COLO668 (cell line): ENCODE data around the gene TWNK.

Source experiments
- DNase-seq: peaks from one replicate; lab custom pipeline; 2025; ENCODE audit not compliant: unreplicated experiment; lab: John Stamatoyannopoulos, UW

The TWNK gene

DNA sequence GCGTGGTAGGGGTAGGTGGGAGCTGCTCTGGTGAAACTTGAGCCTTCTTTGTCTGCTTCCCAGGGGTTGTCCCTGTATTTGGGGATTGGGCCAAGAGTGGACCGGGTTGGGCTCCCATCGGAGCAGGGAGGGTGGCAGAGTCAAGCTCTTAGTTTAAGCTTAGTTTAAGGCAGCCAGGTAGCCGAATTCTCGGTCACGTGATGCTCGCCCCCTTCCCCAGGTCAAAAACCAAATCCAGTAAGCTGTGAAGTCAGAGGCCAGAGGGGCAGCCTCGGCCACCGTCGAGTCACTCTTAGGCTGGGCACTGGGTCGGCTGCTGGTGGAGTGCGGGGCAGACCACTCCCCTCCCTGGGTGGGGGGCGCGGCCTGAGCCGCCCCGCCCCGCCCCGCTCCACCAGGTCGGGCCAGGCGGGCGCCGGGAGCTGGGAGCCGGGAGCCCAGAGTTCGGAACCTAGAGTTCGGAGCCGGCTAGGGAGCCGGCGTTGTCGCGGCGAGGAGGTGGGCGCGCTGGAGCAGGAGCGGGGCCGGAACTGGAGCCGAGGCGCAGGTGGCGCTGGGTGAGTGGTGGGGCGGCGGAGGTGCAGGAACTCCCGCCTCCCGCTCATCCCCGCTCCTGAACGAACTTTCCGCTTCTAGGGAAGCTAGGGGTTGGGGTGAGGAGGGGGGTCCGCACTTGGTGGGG lies 9.5 kb downstream of the TWNK start:
- peak; percentile 45 for DNase-seq

DNA sequence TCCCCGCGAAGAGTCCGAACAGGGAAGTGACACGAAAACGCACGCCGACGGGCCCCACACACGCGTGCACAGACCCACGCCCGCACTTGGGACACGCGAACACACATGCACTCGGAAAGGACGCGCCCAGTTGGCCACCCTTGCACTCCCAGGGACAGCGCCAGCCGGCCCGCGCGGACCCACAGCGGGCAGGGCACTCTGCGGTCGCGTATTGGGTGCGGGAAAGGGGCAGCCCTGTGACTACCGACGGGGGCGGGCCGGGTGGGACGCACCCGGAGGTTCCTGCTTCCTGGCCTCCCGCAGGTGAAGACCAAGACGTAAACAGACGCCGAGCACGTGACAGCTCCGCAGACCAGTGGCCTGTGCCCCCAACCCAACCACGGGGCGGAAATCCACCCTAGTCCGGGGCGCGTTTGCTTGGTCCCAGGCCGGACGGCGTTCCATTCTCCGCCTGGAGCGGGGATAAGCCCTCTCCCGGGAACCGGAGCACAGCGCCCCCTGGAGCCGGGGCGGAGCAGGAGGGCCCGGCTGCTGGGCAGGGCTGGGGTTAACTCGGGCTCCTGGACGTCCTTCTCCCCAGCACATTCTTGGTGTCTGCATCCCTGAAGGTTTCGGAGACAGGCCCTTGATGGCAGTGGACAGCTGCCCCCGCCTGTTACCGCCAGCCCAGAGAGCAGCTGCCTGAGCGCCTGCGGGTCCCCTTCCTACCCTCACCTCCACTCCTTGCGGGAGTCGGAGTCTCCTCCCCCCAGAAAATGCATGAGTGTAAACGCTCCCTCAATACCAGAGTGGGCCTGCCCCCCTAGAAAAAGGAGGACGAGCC lies 10.2 kb downstream of the TWNK start:
- peak; percentile 80 for DNase-seq

DNA sequence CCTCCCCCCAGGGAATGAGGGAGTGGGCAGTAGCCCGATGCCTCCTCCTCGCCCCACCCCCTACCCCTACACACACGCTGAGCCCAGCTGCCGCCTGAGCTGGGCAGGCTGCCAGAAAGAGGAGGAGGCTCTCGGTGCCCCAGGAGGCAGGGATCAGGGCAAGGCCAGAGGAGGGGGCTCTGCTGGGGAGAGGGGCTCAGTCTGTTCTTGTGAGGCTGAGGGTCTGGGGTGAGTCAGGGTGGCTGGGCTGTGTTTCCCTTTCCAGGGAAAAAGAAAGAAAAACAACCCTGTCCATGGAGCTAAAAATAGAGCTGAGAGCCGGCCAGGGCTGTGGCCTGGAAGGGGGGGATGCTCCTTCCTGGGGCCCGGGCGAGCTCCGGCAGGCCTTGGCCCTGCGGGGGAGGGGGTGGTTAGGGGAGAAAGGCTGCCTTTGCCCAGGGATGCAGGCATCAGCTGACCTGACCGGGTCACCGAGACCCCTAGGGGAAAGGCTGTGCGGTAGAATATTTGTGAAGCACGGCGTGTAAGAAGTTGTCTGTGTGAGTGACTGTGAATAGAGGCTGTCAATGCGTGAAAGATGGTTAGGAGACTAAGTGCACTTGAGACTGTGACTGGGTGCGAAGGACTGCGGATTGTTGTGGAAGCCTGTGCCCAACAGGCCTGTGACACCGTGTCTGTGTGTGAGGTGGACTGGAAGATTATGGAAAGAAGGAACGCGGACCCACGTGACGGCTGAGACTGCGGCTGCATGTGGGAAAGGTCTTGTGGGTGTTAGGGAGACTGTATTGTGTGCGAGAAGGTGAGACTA lies 11.0 kb downstream of the TWNK start:
- DNase-seq: peak; percentile 90

DNA sequence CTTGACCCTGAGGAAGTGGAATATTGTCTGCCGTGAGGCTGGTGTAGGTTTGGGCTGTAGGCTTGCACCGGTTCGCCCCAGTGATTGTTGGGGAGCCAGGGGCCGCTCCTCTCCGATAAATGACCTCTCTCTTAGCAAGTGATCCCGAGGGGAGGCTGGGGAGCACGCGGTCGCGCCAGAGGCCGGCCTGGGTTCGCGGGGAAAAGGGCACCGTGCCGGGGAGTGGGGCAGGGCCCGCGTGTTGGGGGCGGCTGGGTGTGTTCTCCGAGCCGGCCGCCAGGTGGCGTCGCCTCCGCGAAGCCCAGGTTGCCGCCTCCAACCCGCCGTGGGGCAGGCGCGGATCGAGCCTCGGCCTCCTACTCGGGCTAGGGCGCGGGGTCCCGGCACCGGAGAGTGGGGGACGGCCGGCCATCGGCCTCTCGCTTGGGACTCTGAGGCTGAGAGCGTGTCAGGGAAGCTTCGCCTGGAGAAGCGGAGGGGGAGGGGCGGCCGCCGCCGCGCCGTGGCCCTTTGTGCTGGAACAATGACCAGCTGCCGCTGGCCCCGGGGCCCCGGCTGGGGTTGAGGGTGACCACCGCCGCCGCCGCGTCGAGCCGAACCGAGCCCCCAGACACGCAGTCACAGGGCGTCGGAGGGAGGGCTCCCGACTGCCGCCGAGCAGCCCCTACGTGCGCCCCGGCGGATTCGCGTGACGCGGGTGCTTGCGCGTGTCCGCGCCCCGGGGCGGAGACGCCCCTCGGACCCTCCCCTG lies 11.8 kb downstream of the TWNK start:
- DNase-seq: peak; percentile 74

DNA sequence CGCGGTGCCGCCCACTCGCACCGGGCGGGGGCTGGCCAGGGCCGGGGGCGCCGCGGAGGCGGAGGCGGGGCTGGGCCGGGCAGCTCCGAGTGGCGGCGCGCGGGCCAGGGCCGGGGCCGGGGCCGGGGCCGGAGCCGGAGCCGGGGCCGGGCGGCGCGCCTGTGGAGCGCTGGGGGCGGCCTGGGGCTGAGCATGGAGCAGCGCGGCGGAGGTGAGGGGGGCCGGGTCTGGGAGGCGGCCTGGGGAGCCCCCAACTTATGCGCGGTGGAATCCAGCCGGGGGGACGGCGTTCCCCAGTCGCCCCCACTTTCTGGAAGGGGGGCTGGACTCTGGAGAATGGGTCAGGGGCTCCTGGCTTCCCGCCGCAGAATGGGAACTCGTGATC lies 12.4 kb downstream of the TWNK start, which contains the start of gene LZTS2:
Gene LZTS2, plus strand, starts transcription at position 67 of the 385 bp plus-strand sequence. CDS start 2,731 bp downstream, outside the sequence.
- no peak for DNase-seq

DNA sequence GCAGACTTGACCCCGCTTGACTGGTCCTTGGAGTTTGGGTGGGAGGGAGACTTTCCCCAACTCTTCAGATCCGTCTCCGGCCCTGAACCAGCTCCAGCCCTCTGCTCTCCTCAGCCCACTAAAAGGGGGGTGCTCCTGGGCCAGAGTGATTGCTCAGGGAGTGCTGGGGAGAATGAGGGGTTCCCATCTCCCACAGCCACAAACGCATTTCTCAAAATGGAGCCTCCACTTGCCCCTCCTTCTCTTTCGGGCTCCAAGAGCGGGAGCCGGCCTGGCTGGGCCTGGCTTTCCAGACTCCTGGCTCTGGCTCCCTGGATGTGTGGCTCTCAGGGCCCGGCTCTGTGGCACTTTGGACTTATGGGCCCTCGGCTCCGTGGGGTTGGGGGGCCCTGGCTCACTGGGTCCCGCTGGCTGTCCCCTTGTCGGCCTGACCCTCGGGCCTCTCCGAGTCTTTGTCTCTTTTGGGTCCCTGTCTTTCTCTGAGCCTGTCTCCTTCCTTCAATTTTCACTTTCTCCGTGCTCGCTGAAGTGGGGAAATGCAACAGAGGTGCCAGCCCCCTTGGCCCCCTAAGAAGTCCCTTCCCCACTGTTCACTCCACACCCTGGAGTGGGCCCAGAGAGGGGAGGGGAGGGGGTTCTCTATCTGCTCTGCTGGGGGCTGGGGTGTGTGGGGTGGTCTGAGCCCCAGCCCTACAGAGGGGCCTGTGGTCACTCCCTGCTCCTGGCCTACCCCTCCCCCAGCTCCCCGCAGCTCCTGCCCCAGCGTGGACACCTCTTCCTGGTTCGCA lies 13.0 kb downstream of the TWNK start:
- DNase-seq: no peak

DNA sequence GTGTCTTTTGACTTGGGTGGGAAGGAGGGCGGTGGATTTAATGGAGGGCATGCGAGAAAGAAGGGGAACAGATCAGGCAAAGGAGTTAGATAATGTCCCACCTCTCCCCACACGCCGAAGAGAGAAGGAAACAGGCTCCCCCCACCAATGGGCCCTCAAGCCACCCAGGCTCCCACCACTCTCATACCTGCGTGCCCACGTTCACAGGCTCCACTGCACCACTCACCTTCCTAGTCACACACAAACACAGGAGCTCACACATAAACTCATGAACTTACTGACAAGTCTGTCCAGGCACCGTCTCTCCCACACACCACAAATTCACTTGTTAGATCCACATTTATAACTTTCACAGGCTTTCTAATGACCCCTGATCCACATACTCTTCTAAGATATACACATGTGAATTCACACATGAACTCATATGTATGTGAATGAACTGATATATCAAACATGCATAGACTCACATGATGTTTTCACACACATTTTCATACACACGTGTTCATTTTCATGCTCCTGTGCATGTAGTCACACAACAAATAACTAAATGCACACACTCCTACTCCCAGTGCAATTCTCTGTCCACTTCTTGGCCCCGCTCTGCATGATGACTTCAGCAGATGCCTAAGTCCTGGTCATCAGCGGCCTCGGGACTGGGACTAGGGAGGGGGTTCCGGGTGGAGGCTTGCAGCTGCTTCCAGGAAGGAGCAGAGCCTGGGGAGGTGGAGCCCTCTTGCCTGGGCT lies 13.7 kb downstream of the TWNK start:
- DNase-seq: peak; percentile 1

DNA sequence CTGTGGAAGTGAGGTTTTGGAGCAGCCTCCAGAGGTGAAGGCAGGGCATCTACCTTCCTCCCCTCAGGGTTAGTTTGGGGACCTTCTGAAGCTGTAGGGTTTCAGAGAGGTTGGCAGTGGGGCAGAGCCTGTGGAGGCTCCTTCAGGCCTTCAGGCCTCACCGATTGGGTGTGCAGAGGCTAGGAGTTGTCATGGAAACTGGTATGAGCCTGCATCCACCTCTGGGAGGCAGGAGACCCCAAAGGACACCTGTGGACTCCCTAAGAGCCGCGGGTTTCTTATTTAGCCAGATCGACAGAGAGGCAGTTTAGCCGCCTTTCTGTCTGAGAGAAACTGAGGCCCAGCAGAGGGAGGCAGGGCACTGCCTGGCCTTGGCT lies 14.3 kb downstream of the TWNK start:
- DNase-seq: no peak

DNA sequence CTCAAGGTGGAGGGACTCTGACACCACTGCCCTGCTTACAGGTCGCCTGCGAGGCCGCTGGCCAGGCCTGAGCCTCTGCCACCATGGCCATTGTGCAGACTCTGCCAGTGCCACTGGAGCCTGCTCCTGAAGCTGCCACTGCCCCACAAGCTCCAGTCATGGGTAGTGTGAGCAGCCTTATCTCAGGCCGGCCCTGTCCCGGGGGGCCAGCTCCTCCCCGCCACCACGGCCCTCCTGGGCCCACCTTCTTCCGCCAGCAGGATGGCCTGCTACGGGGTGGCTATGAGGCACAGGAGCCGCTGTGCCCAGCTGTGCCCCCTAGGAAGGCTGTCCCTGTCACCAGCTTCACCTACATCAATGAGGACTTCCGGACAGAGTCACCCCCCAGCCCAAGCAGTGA lies 15.1 kb downstream of the TWNK start:
- DNase-seq: no peak

DNA sequence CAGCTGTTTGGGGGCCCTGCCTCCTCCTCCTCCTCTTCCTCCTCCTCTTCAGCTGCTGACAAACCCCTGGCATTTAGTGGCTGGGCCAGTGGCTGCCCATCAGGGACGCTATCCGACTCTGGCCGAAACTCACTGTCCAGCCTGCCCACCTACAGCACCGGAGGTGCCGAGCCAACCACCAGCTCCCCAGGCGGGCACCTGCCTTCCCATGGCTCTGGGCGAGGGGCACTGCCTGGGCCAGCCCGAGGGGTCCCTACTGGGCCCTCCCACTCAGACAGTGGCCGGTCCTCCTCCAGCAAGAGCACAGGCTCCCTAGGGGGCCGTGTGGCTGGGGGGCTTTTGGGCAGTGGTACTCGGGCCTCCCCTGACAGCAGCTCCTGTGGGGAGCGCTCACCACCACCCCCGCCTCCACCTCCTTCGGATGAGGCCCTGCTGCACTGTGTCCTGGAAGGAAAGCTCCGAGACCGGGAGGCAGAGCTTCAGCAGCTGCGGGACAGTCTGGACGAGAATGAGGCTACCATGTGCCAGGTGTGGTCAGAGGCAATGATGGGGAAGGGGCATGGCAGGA lies 16.4 kb downstream of the TWNK start:
- no peak for DNase-seq

DNA sequence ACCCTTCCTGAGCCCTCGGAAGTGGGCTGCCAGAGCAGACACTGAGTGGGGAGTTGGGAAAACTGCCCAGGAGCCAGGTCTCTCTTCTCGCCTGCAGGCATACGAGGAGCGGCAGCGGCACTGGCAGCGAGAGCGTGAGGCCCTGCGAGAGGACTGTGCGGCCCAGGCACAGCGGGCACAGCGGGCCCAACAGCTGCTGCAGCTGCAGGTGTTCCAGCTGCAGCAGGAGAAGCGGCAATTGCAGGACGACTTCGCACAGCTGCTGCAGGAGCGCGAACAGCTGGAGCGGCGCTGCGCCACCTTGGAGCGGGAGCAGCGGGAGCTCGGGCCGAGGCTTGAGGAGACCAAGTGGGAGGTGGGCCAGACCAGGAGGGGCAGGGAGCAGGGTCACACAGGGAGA lies 18.0 kb downstream of the TWNK start:
- DNase-seq: no peak

DNA sequence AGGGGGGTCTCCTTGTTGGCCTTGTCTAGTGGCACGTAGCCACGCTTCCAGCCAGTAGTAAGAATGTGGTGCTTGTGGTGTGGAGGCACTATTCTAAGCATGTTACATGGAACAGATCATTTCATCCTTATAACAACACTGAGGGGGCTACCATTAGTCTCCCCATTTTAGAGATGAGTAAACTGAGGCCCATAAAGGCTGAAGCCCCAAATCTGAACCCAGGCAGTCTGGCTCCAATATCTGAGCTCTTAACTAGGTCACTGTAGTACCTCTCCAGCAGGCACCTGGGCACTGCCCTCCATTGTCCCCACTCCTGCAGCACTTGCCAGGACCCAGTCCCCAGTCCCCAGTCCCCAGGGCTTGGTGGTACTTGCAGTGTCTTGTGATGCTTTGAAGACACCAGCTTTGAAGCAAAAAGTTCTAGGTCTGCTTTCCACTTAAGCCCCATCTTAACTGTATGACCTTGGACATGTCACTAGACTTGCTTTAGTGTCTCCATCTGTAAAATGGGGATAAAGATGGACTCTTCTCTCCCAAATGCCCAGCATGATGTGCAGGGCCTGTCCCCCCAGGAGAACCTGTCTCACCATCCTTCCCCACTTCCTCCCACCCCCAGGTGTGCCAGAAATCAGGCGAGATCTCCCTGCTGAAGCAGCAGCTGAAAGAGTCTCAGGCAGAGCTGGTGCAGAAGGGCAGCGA lies 18.7 kb downstream of the TWNK start:
- no peak for DNase-seq

DNA sequence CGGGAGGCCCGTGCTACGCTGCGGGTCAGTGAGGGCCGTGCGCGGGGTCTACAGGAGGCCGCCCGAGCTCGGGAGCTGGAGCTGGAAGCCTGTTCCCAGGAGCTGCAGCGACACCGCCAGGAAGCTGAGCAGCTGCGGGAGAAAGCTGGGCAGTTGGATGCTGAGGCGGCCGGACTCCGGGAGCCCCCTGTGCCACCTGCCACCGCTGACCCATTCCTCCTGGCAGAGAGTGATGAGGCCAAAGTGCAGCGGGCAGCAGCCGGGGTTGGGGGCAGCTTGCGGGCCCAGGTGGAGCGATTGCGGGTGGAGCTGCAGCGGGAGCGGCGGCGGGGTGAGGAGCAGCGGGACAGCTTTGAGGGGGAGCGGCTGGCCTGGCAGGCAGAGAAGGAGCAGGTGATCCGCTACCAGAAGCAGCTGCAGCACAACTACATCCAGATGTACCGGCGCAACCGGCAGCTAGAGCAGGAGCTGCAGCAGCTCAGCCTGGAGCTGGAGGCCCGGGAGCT lies 19.3 kb downstream of the TWNK start:
- no peak for DNase-seq

DNA sequence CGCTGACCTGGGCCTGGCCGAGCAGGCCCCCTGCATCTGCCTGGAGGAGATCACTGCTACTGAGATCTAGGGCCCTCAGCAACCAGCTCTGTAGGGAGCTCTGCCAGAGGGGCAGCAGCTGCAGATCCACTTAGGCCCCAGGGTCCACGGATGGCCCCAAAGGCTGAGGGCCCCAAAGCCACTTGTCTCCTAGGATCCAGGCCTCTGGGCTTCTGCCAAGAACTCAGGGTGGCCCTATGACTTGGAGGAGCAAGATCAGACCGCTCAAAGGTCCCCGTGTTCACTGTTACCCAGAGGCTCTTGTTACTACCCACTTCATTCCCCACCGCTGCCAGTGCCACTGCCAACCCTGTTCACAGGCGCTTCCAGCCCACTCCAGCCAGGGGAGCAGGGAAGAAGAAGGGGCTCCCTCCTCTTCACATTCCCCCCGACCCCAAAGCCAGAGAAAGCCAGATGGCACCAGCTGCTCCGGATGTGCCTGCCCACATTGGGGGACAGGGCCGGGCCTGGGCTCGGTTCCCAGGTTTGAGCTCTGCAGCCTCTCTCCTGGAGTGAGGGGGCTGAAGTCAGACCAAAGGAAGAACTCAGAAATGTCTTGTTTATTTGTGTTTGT lies 19.9 kb downstream of the TWNK start:
- DNase-seq: no peak

DNA sequence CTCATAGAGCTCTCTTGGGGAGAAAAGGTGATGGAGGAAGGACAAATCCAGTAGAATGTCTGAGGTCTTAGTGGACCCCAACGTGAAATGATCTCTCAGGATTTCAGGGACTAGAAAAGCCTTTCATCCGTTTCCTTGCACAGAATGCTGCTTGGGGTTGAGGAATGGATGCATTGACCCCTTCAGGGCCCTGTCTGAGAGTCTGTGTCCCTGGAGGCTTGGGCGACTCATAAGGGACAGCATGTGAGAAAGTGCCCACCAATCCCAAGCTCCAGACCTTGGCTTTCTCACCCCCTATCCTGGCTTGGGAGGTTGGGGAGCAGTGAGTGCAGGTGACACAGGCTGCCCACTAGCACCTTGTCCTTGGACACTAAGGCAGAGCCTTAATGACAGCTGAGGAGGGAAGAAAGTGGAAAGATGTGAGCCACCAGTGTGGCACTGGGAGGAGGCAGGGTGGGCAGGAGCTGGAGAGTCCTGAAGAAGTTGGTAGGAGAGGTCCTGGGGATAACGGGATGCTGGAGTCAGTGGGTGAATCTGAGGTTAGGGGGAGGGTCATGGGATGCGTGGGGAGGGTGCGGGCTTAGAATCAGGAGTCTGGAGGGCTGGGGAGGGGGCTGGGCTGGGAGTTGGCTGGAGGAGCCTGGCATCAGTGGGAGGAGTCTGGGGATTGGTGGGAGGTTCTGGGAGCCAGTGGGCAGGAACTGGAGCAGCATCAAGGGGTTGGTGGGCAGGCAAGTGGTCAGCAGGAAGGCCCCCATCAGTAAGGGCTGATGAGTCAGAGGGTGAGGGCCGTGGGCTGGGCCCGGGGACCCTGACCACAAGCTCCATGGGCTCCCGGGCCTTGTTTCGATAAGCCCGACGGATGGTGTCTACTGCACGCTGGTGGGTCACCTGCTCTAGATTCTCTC lies 20.8 kb downstream of the TWNK start:
- DNase-seq: no peak

DNA sequence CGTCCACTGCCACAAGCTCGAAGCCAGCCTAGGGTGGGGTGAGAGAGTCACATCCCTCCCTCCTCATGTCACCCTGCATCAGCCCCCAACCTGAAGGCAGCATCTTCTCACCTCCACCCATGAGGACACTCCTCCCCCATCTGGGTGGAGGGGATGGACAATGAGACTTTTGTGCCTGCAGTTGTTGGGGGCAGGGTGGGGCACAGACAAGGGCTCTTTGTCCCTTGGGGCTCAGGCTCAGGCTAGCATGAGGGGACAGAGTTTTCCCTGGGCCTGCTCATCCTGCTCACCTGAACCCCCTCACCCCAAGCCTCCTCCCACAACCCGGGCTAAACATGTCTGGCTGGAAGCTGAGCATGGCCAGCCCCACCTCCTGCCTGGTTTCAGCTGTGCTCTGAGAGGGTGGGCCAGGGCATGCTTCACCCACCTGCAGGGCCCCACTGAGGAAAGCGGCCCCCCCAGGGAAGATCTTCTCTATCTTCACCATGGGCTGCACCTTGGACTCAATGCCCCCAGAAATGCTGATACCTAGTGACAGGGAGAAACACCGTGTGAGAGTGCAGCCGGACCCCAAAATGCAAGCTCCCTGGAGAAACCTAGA lies 21.6 kb downstream of the TWNK start:
- no peak for DNase-seq

DNA sequence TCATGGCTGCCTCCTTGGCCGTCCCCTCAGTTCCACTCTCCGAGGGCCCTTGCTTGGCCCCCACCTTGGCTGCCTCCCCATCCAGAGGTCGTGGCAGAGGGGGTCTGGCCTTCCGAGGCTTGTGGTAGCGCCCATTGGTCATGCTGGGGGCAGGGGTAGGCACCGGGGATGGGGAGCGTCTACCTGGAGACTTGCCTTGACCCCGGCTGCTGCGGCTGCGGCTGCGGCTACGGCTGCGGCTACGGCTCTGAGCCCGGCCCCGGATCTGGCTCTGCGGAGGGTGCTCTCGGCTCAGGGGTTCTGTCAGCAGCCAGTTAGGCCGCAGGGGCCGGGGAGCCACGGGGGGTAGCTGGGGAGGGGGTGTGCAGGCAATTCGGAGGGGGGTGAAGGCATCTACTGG lies 23.0 kb downstream of the TWNK start:
- DNase-seq: no peak
